Activated T-cell treated with anti-CD3 and anti-CD28 coated beads, Interleukin-2, amount 50 U/mL, for 72 hours (primary cell): ENCODE measurements around the gene JMJD1C. TPM values are rescaled to one million over a fixed set of nuclear protein-coding genes. Genes with fewer than 3 reads are reported as not detected.

Source experiments
- ATAC-seq, 2 donors: fragments of 150-1000 bp; cut with Tn5 transposase; replicated peaks in 1 of 2; 2 replicates each; pipeline ENCODE4 v1.10.0; 2021; ENCODE audit warnings: moderate library complexity in 2 of 2, mild to moderate bottlenecking in 1 of 2
- DNase-seq, 2 donors: peaks; one replicate each; pipeline ENCODE4 v3.0.0; 2021 to 2022; ENCODE audit warnings: mixed read lengths in 1 of 2
- H3K27ac Mint-ChIP-seq: one replicate; pipeline ENCODE4 v1.8.0; 2022; ENCODE audit warnings: mild to moderate bottlenecking, moderate library complexity, mixed read lengths
- H3K27me3 Mint-ChIP-seq: one replicate; pipeline ENCODE4 v1.8.0; 2022; ENCODE audit warnings: low read depth, mixed read lengths
- H3K36me3 Mint-ChIP-seq, 2 donors: one replicate each; pipeline ENCODE4 v1.8.0; 2022; ENCODE audit warnings: mixed read lengths in 2 of 2, mild to moderate bottlenecking in 1 of 2; ENCODE audit not compliant: insufficient read depth in 2 of 2
- H3K4me1 Mint-ChIP-seq: one replicate; pipeline ENCODE4 v1.8.0; 2022; ENCODE audit warnings: low read depth, mixed read lengths
- H3K4me3 Mint-ChIP-seq, 2 donors: one replicate each; pipeline ENCODE4 v1.8.0; 2022; ENCODE audit warnings: mild to moderate bottlenecking in 2 of 2, mixed read lengths in 2 of 2, moderate library complexity in 2 of 2
- H3K9me3 Mint-ChIP-seq, 2 donors: one replicate each; pipeline ENCODE4 v1.8.0; 2022; ENCODE audit warnings: mixed read lengths in 2 of 2
- total RNA-seq, 2 donors: library from RNA; stranded (reverse); gene quantifications; one replicate each; pipeline ENCODE4 v1.2.3, GENCODE V29; 2022

JMJD1C gene
- total RNA-seq, 2 donors from 2014 or later, result 67.3 to 67.5 TPM

GRCh38 chr10:63423494-63423893 lies 42.3 kb downstream of the JMJD1C start:
- H3K4me3 Mint-ChIP-seq, result peak overlapping the region in 1 of 2 donors; percentile 20
- no peaks in the 10 kb centered on the region for H3K36me3 Mint-ChIP-seq
- ATAC-seq (no peak), DNase-seq (no peak)
- H3K27ac Mint-ChIP-seq, result peak overlapping the region; percentile 18
- no peaks in the 10 kb centered on the region for H3K9me3 Mint-ChIP-seq
- no peaks in the 10 kb centered on the region for H3K27me3 Mint-ChIP-seq
- peaks cover 23% of the 10 kb centered on the region for H3K4me1 Mint-ChIP-seq

GRCh38 chr10:63421591-63421990 lies 44.2 kb downstream of the JMJD1C start:
- ATAC-seq, result peak in 1 of 2 donors; percentile 55
- peak overlapping the region in 1 of 2 donors; percentile 56 for H3K4me3 Mint-ChIP-seq
- peaks cover 20% of the 10 kb centered on the region for H3K4me1 Mint-ChIP-seq
- peak overlapping the region; percentile 91 for H3K27ac Mint-ChIP-seq
- no peaks in the 10 kb centered on the region for H3K27me3 Mint-ChIP-seq
- H3K9me3 Mint-ChIP-seq, result no peaks in the 10 kb centered on the region
- no peak for DNase-seq
- H3K36me3 Mint-ChIP-seq, result no peaks in the 10 kb centered on the region

- no peaks in the 10 kb centered on the region for H3K27me3 Mint-ChIP-seq
- DNase-seq, result no peak
- H3K4me3 Mint-ChIP-seq, result no peak overlapping the region
- H3K27ac Mint-ChIP-seq, result no peak overlapping the region
- no peak for ATAC-seq
- peaks cover 0 to 1% of the 10 kb centered on the region in 2 donors for H3K36me3 Mint-ChIP-seq
- peaks cover 15% of the 10 kb centered on the region for H3K4me1 Mint-ChIP-seq
- no peaks in the 10 kb centered on the region for H3K9me3 Mint-ChIP-seq
Observed at GRCh38 chr10:63416376-63416775, 49.4 kb downstream of the JMJD1C start.

- peaks cover 10% of the 10 kb centered on the region for H3K4me1 Mint-ChIP-seq
- ATAC-seq, result no peak
- DNase-seq, result no peak
Observed at GRCh38 chr10:63415640-63416244, 50.0 kb downstream of the JMJD1C start.

GRCh38 chr10:63414481-63415260 lies 51.1 kb downstream of the JMJD1C start:
- no peak for DNase-seq
- Mint-ChIP-seq H3K4me1 (peaks cover 18% of the 10 kb centered on the region), H3K4me3 (no peak overlapping the region), H3K9me3 (no peaks in the 10 kb centered on the region), H3K27ac (no peak overlapping the region), H3K27me3 (no peaks in the 10 kb centered on the region), H3K36me3 (peaks cover 0 to 1% of the 10 kb centered on the region in 2 donors)
- no peak for ATAC-seq

More at GRCh38 chr10:63415640-63416244, 50.0 kb downstream of the JMJD1C start:
- peaks cover 0 to 1% of the 10 kb centered on the region in 2 donors for H3K36me3 Mint-ChIP-seq
- H3K9me3 Mint-ChIP-seq, result no peaks in the 10 kb centered on the region
- peak overlapping the region; percentile 48 for H3K27ac Mint-ChIP-seq
- no peaks in the 10 kb centered on the region for H3K27me3 Mint-ChIP-seq
- H3K4me3 Mint-ChIP-seq, result no peak overlapping the region

GRCh38 chr10:63413429-63413828 lies 52.3 kb downstream of the JMJD1C start:
- DNase-seq (no peak), ATAC-seq (no peak)
- Mint-ChIP-seq H3K4me1 (peaks cover 26% of the 10 kb centered on the region), H3K9me3 (no peaks in the 10 kb centered on the region), H3K4me3 (no peak overlapping the region), H3K27ac (no peak overlapping the region), H3K27me3 (no peaks in the 10 kb centered on the region), H3K36me3 (peaks cover 0 to 1% of the 10 kb centered on the region in 2 donors)

GRCh38 chr10:63412304-63412703 lies 53.5 kb downstream of the JMJD1C start:
- H3K36me3 Mint-ChIP-seq, result peaks cover 0 to 5% of the 10 kb centered on the region in 2 donors
- no peak for DNase-seq
- no peaks in the 10 kb centered on the region for H3K27me3 Mint-ChIP-seq
- no peak overlapping the region for H3K4me3 Mint-ChIP-seq
- H3K4me1 Mint-ChIP-seq, result peaks cover 31% of the 10 kb centered on the region
- H3K27ac Mint-ChIP-seq, result no peak overlapping the region
- no peaks in the 10 kb centered on the region for H3K9me3 Mint-ChIP-seq
- ATAC-seq, result no peak

- DNase-seq, result no peak
- no peak for ATAC-seq
- Mint-ChIP-seq H3K4me3 (no peak overlapping the region), H3K27me3 (no peaks in the 10 kb centered on the region), H3K4me1 (peaks cover 28% of the 10 kb centered on the region), H3K27ac (no peak overlapping the region), H3K9me3 (no peaks in the 10 kb centered on the region), H3K36me3 (peaks cover 0 to 5% of the 10 kb centered on the region in 2 donors)
Observed at GRCh38 chr10:63410633-63411032, 55.1 kb downstream of the JMJD1C start.

- Mint-ChIP-seq H3K4me3 (no peak overlapping the region), H3K27me3 (no peaks in the 10 kb centered on the region), H3K4me1 (peaks cover 27% of the 10 kb centered on the region), H3K27ac (no peak overlapping the region), H3K36me3 (peaks cover 0 to 5% of the 10 kb centered on the region in 2 donors), H3K9me3 (no peaks in the 10 kb centered on the region)
- no peak for ATAC-seq
- no peak for DNase-seq
Observed at GRCh38 chr10:63409465-63410027, 56.2 kb downstream of the JMJD1C start.

- Mint-ChIP-seq H3K27ac (peak overlapping the region; percentile 75), H3K4me1 (peaks cover 27% of the 10 kb centered on the region), H3K4me3 (no peak overlapping the region), H3K36me3 (peaks cover 0 to 4% of the 10 kb centered on the region in 2 donors), H3K9me3 (no peaks in the 10 kb centered on the region), H3K27me3 (no peaks in the 10 kb centered on the region)
- ATAC-seq (no peak), DNase-seq (no peak)
Observed at GRCh38 chr10:63407136-63407662, 58.6 kb downstream of the JMJD1C start.

- DNase-seq (no peak), ATAC-seq (no peak)
- Mint-ChIP-seq H3K4me3 (no peak overlapping the region), H3K9me3 (peaks cover 0 to 4% of the 10 kb centered on the region in 2 donors), H3K4me1 (peaks cover 8% of the 10 kb centered on the region), H3K27me3 (no peaks in the 10 kb centered on the region), H3K36me3 (peaks cover 2% of the 10 kb centered on the region in 2 donors), H3K27ac (no peak overlapping the region)
Observed at GRCh38 chr10:63396133-63396761, 69.5 kb downstream of the JMJD1C start.

GRCh38 chr10:63393050-63393449 lies 72.7 kb downstream of the JMJD1C start:
- no peak overlapping the region for H3K27ac Mint-ChIP-seq
- H3K36me3 Mint-ChIP-seq, result peaks cover 11 to 14% of the 10 kb centered on the region in 2 donors
- ATAC-seq, result no peak
- no peak for DNase-seq
- H3K4me1 Mint-ChIP-seq, result peaks cover 19% of the 10 kb centered on the region
- no peak overlapping the region for H3K4me3 Mint-ChIP-seq
- H3K9me3 Mint-ChIP-seq, result peaks cover 3 to 16% of the 10 kb centered on the region in 2 donors
- H3K27me3 Mint-ChIP-seq, result no peaks in the 10 kb centered on the region

- no peak overlapping the region for H3K27ac Mint-ChIP-seq
- H3K27me3 Mint-ChIP-seq, result no peaks in the 10 kb centered on the region
- peak overlapping the region in 1 of 2 donors; percentile 27 for H3K4me3 Mint-ChIP-seq
- H3K9me3 Mint-ChIP-seq, result peaks cover 3 to 16% of the 10 kb centered on the region in 2 donors
- ATAC-seq, result no peak
- H3K36me3 Mint-ChIP-seq, result peaks cover 11 to 14% of the 10 kb centered on the region in 2 donors
- H3K4me1 Mint-ChIP-seq, result peaks cover 27% of the 10 kb centered on the region
- no peak for DNase-seq
Observed at GRCh38 chr10:63392224-63392623, 73.6 kb downstream of the JMJD1C start.
